ENCODE results near the gene IGIP.

The IGIP gene

GRCh38 chr5:140110646-140110957 lies 15.1 kb upstream of the IGIP start:
- no peak for TF ChIP-seq CTCF (IDR thresholded peaks at IDR 0.05; ENCODE audit: low read depth, low read length)
- DNase-seq (ENCODE audit: low read depth, low spot score): no peak
- in situ Hi-C loops (cut with HindIII; ENCODE audit: low sequenced_read_pairs): no loop called here
- no peak overlapping the region for H3K4me3 ChIP-seq (ENCODE audit: low read depth, low read length)

- TF ChIP-seq CTCF (IDR thresholded peaks at IDR 0.05; ENCODE audit: low read depth, low read length): no peak
- in situ Hi-C loops (cut with HindIII; ENCODE audit: low sequenced_read_pairs): no loop called here
- H3K4me3 ChIP-seq (ENCODE audit: low read depth, low read length): no peak overlapping the region
- no peak for DNase-seq (ENCODE audit: low read depth, low spot score)
These were observed 14.5 kb upstream of the IGIP start for GRCh38 chr5:140111011-140111858.

- TF ChIP-seq CTCF (IDR thresholded peaks at IDR 0.05; ENCODE audit: low read depth, low read length): no peak
- H3K4me3 ChIP-seq (ENCODE audit: low read depth, low read length): no peak overlapping the region
- no peak for DNase-seq (ENCODE audit: low read depth, low spot score)
- in situ Hi-C loops (cut with HindIII; ENCODE audit: low sequenced_read_pairs): no loop called here
These were observed 13.7 kb upstream of the IGIP start for GRCh38 chr5:140111859-140112551.

- peak; percentile 13 for DNase-seq (ENCODE audit: low read depth, low spot score)
- in situ Hi-C loops (cut with HindIII; ENCODE audit: low sequenced_read_pairs): no loop called here
- TF ChIP-seq CTCF (IDR thresholded peaks at IDR 0.05; ENCODE audit: low read depth, low read length): no peak
- peak overlapping the region; percentile 61 for H3K4me3 ChIP-seq (ENCODE audit: low read depth, low read length)
These were observed 13.0 kb upstream of the IGIP start for GRCh38 chr5:140112685-140113179.

- peak overlapping the region; percentile 61 for H3K4me3 ChIP-seq (ENCODE audit: low read depth, low read length)
- no peak for DNase-seq (ENCODE audit: low read depth, low spot score)
- TF ChIP-seq CTCF (IDR thresholded peaks at IDR 0.05; ENCODE audit: low read depth, low read length): no peak
- in situ Hi-C loops (cut with HindIII; ENCODE audit: low sequenced_read_pairs): no loop called here
These were observed 12.5 kb upstream of the IGIP start for GRCh38 chr5:140113180-140113698.

GRCh38 chr5:140113699-140114263 lies 12.0 kb upstream of the IGIP start, which contains the start of gene PURA:
TSS of gene PURA (plus strand) at chr5:140114109. CDS start at chr5:140114182, 73 bp downstream.
- no peak for TF ChIP-seq CTCF (IDR thresholded peaks at IDR 0.05; ENCODE audit: low read depth, low read length)
- H3K4me3 ChIP-seq (ENCODE audit: low read depth, low read length): peak within 1 kb of the TSS; percentile 61
- DNase-seq (ENCODE audit: low read depth, low spot score): peak; percentile 91
- in situ Hi-C loops (cut with HindIII; ENCODE audit: low sequenced_read_pairs): no loop called here

Data from astrocyte of the spinal cord (primary cell).